Karpas-422 (cell line): ENCODE results near the gene B4GALNT3. TPM values are rescaled to one million over a fixed set of nuclear protein-coding genes. Genes with fewer than 3 reads are reported as not detected.

Experiments
- DNase-seq: peaks from one replicate; pipeline ENCODE4 v3.0.0-alpha.2; 2015
- H2AFZ ChIP-seq: fragments of 200-600 bp; sonication (generic); 2 replicates; pipeline ENCODE4 v1.6.1; 2014; ENCODE audit warnings: antibody characterized with exemption, low read length, mixed read lengths
- H3K27ac ChIP-seq: fragments of 200-600 bp; sonication (generic); 2 replicates; pipeline ENCODE4 v1.5.1; 2014; ENCODE audit warnings: mild to moderate bottlenecking, low read length, moderate library complexity
- H3K27me3 ChIP-seq: fragments of 200-600 bp; sonication (generic); 2 replicates; pipeline ENCODE4 v1.6.1; 2014; ENCODE audit warnings: low read length, mixed read lengths
- H3K36me3 ChIP-seq: fragments of 200-600 bp; sonication (generic); 2 replicates; pipeline ENCODE4 v1.6.1; 2014; ENCODE audit warnings: low read length, mixed read lengths; ENCODE audit not compliant: insufficient read depth
- H3K4me1 ChIP-seq: fragments of 200-600 bp; sonication (generic); 2 replicates; pipeline ENCODE4 v1.6.1; 2014; ENCODE audit warnings: mild to moderate bottlenecking, low read length, mixed read lengths
- H3K4me2 ChIP-seq: fragments of 200-600 bp; sonication (generic); 2 replicates; pipeline ENCODE4 v1.6.1; 2014; ENCODE audit warnings: low read length, low read depth, mild to moderate bottlenecking; ENCODE audit not compliant: poor library complexity, severe bottlenecking
- H3K4me3 ChIP-seq: fragments of 200-600 bp; sonication (generic); 2 replicates; pipeline ENCODE4 v1.5.1; 2014; ENCODE audit warnings: mild to moderate bottlenecking, antibody characterized with exemption, low read length, mixed read lengths
- H3K79me2 ChIP-seq: fragments of 200-600 bp; sonication (generic); 2 replicates; pipeline ENCODE4 v1.6.1; 2014; ENCODE audit warnings: mild to moderate bottlenecking, low read length, mixed read lengths
- H3K9ac ChIP-seq: fragments of 200-600 bp; sonication (generic); 2 replicates; pipeline ENCODE4 v1.6.0; 2014; ENCODE audit warnings: low read length
- H3K9me2 ChIP-seq: fragments of 200-600 bp; sonication (generic), shearing (Covaris generic); replicated peaks from 2 replicates; pipeline ENCODE4 v1.6.0; 2014; ENCODE audit warnings: mild to moderate bottlenecking, low read length, moderate library complexity; ENCODE audit not compliant: insufficient read depth
- H3K9me3 ChIP-seq: fragments of 300-700, 200-600 bp; sonication (generic); 2 replicates; pipeline ENCODE4 v1.6.1; 2014; ENCODE audit warnings: low read length, mixed read lengths
- H4K20me1 ChIP-seq: fragments of 200-600 bp; sonication (generic); 2 replicates; pipeline ENCODE4 v1.6.1; 2014; ENCODE audit warnings: mild to moderate bottlenecking, antibody characterized with exemption, low read length, low read depth; ENCODE audit not compliant: insufficient read depth
- total RNA-seq: library from RNA; depleted of rRNA; stranded (reverse); fragments of >200 nt; shearing (Covaris generic); gene quantifications from 2 replicates; pipeline ENCODE4 v1.2.3, GENCODE V29; 2014; ENCODE audit warnings: low replicate concordance

The B4GALNT3 gene
- total RNA-seq, 1 experiment from 2014 or later: 0.30 TPM

GRCh38 chr12:524167-524951, 64.6 kb downstream of the B4GALNT3 start:
- no peak for DNase-seq

DNA sequence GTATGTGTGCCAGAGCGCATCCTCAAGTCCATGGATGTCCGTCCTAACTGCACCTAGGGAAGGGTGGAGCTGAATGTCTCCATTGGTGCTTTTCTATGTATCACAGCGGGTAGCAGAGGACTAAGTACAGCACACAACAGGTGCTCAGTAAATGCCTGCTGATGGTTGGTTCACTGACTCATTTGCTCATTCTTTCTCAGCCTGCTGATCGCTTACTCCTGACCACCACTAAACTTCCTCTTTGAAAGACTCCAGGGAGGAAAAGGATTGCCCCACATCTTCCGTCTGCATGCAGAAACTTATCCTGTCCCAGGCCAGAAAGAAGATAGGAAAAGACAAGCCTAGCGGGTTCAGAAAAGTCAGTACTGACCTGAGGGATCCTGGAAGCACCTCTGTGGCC, 66.3 kb downstream of the B4GALNT3 start:
- no peaks in the 10 kb centered on the region for H4K20me1 ChIP-seq
- H3K27ac ChIP-seq: no peak overlapping the region
- H3K4me1 ChIP-seq: no peaks in the 10 kb centered on the region
- H3K4me2 ChIP-seq: no peak overlapping the region
- no peaks in the 10 kb centered on the region; the same call in 1 of the 2 replicates for H3K27me3 ChIP-seq
- no peaks in the 10 kb centered on the region for H3K9me2 ChIP-seq
- no peak overlapping the region for H3K4me3 ChIP-seq
- no peak overlapping the region for H3K9ac ChIP-seq
- no peak for DNase-seq
- no peak overlapping the region for H2AFZ ChIP-seq
- peaks cover 10% of the 10 kb centered on the region for H3K9me3 ChIP-seq
- no peaks in the 10 kb centered on the region; the same call in 1 of the 2 replicates for H3K36me3 ChIP-seq
- no peaks in the 10 kb centered on the region for H3K79me2 ChIP-seq

More at GRCh38 chr12:524167-524951, 64.6 kb downstream of the B4GALNT3 start:
- Histone ChIP-seq H3K9me3 (peaks cover 3% of the 10 kb centered on the region; the same call in 1 of the 2 replicates), H3K9me2 (no peaks in the 10 kb centered on the region), H3K79me2 (no peaks in the 10 kb centered on the region), H3K9ac (no peak overlapping the region), H3K4me2 (no peak overlapping the region), H2AFZ (no peak overlapping the region), H3K36me3 (no peaks in the 10 kb centered on the region; the same call in 1 of the 2 replicates), H3K4me3 (no peak overlapping the region), H3K4me1 (no peaks in the 10 kb centered on the region), H3K27me3 (no peaks in the 10 kb centered on the region), H3K27ac (no peak overlapping the region), H4K20me1 (no peaks in the 10 kb centered on the region)

DNA sequence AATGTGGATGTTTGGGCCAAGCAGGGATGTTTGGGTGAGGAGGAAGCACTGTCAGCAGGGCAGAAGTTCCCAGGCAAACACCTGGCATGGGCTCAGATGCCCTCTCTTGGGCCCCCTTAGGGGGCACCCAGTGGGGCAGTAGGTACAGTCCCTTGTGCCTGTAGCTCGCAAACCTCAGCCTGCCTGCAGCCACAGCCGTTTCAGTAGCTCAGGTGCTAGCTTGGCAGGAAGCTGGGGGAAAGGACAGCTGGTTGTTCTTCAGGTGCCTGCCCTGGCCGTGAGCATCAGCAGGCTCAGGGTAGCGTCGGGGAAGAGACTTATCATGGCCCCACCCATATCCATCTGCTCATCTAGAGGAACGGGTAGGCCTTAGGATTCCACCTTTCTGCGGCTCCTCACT, 67.5 kb downstream of the B4GALNT3 start:
- Histone ChIP-seq H3K9me3 (peaks cover 10% of the 10 kb centered on the region), H3K36me3 (no peaks in the 10 kb centered on the region; the same call in 1 of the 2 replicates), H3K4me1 (no peaks in the 10 kb centered on the region), H3K9me2 (no peaks in the 10 kb centered on the region), H3K9ac (no peak overlapping the region), H4K20me1 (no peaks in the 10 kb centered on the region), H3K27ac (no peak overlapping the region), H2AFZ (no peak overlapping the region), H3K27me3 (no peaks in the 10 kb centered on the region; the same call in 1 of the 2 replicates), H3K79me2 (no peaks in the 10 kb centered on the region), H3K4me2 (no peak overlapping the region), H3K4me3 (no peak overlapping the region)
- no peak for DNase-seq

DNA sequence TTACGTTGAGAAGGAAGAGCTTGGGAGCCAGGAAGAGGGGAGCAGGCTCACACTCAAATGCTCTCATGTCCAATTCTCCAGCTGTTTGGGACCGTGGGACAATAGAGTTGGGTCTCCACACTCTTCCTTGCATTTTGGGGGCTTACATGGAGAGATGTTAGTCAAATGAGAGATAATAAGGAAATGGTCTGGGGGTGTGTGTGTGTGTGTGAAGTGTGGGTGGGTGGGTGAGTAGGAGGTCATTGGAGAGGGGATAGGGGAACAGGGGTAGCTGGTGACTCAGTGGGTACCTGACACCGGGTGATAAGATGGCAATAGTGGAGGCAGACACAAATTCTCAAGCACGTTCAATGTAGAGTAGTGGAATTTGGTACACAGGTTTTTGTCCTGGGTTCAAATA, 68.0 kb downstream of the B4GALNT3 start:
- Histone ChIP-seq H4K20me1 (no peaks in the 10 kb centered on the region), H2AFZ (no peak overlapping the region), H3K79me2 (no peaks in the 10 kb centered on the region), H3K9ac (no peak overlapping the region), H3K4me2 (no peak overlapping the region), H3K9me3 (peaks cover 10% of the 10 kb centered on the region), H3K9me2 (no peaks in the 10 kb centered on the region), H3K36me3 (no peaks in the 10 kb centered on the region; the same call in 1 of the 2 replicates), H3K4me1 (no peaks in the 10 kb centered on the region), H3K4me3 (no peak overlapping the region), H3K27ac (no peak overlapping the region), H3K27me3 (no peaks in the 10 kb centered on the region; the same call in 1 of the 2 replicates)
- DNase-seq: no peak

- Histone ChIP-seq H3K36me3 (no peaks in the 10 kb centered on the region; the same call in 1 of the 2 replicates), H3K4me2 (no peak overlapping the region), H3K4me1 (no peaks in the 10 kb centered on the region), H3K4me3 (no peak overlapping the region), H3K79me2 (no peaks in the 10 kb centered on the region), H4K20me1 (no peaks in the 10 kb centered on the region), H3K9me3 (peaks cover 10% of the 10 kb centered on the region), H3K9me2 (no peaks in the 10 kb centered on the region), H3K27ac (no peak overlapping the region), H3K9ac (no peak overlapping the region), H3K27me3 (no peaks in the 10 kb centered on the region; the same call in 1 of the 2 replicates), H2AFZ (no peak overlapping the region)
- DNase-seq: no peak
Measured at GRCh38 chr12:530308-530707, 70.6 kb downstream of the B4GALNT3 start.

GRCh38 chr12:530821-531220, 71.1 kb downstream of the B4GALNT3 start:
- H2AFZ ChIP-seq: no peak overlapping the region
- no peak for DNase-seq
- H3K4me1 ChIP-seq: no peaks in the 10 kb centered on the region
- no peaks in the 10 kb centered on the region for H3K9me2 ChIP-seq
- no peaks in the 10 kb centered on the region; the same call in 1 of the 2 replicates for H3K36me3 ChIP-seq
- H3K79me2 ChIP-seq: no peaks in the 10 kb centered on the region
- no peak overlapping the region for H3K4me2 ChIP-seq
- no peak overlapping the region for H3K27ac ChIP-seq
- H3K27me3 ChIP-seq: no peaks in the 10 kb centered on the region; the same call in 1 of the 2 replicates
- H4K20me1 ChIP-seq: no peaks in the 10 kb centered on the region
- no peak overlapping the region for H3K4me3 ChIP-seq
- H3K9me3 ChIP-seq: peaks cover 10% of the 10 kb centered on the region
- no peak overlapping the region for H3K9ac ChIP-seq

DNA sequence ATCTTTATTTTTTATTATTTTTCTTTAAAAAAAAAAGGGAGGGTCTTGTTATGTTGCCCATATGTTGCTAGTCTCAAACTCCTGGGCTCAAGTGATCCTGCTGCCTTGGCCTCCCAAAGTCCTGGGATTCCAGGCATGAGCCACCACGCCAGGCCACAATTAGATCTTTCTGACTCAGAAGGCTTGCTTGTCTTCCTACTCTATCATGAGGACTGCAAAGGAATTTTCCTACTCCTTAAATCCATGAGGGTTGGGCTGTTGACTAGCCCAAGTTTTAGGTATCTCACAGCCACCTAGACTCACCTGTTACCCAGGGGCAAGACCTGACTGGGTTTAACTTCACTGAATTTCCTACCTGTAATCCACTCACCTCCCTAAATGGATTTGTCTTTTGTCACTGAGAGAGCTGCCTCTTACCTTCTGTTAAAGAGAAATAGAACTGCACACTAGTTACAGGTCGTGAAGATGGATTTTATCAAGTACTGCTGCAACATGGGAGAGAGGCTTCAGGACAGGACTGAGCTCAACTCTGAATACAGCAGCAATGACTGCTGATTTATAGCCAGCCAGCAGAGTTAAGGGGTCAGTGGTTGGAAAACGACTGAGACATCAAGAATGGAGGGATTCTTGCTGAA, 72.3 kb downstream of the B4GALNT3 start:
- Histone ChIP-seq H3K4me1 (no peaks in the 10 kb centered on the region), H3K27me3 (no peaks in the 10 kb centered on the region; the same call in 1 of the 2 replicates), H3K9me2 (no peaks in the 10 kb centered on the region), H3K27ac (no peak overlapping the region), H3K4me3 (no peak overlapping the region), H2AFZ (no peak overlapping the region), H4K20me1 (no peaks in the 10 kb centered on the region), H3K9me3 (peaks cover 10% of the 10 kb centered on the region), H3K36me3 (no peaks in the 10 kb centered on the region; the same call in 1 of the 2 replicates), H3K79me2 (no peaks in the 10 kb centered on the region), H3K4me2 (no peak overlapping the region), H3K9ac (no peak overlapping the region)
- DNase-seq: no peak

DNA sequence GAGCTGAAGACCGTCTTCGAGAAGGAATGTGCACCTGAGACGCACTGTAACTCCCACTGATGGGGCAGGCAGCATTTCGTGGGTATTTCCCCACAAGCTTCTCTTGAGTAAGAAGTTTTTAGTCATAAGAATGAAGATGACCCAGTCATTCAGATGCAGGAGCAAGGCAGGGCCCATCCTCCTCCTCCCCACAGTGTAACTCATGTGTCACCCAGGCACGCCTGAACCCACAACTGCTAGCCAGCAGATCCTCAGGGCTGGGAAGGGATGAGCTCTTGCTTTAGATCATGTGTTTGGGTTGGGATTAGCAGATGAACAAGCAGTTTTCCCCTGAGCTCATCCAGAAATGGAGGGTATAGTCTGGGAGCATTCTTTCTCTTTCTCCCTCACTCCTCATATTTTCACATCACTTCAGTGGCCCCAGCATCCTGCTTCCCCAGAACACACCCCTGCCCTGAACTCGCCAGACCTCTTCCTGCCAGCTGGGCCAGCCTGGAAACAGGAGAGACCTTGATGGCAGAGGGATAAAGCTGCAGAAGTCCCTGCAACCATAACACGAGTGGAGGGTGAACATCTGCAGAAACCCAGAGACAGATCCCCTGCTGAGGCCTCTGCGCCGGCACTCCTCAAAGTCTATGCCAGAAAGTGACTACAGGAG, 73.3 kb downstream of the B4GALNT3 start:
- Histone ChIP-seq H3K9ac (no peak overlapping the region), H3K4me3 (no peak overlapping the region), H2AFZ (no peak overlapping the region), H3K4me2 (no peak overlapping the region), H3K36me3 (no peaks in the 10 kb centered on the region; the same call in 1 of the 2 replicates), H3K27me3 (no peaks in the 10 kb centered on the region; the same call in 1 of the 2 replicates), H3K9me2 (no peaks in the 10 kb centered on the region), H3K9me3 (peaks cover 10% of the 10 kb centered on the region), H3K27ac (no peak overlapping the region), H3K4me1 (no peaks in the 10 kb centered on the region), H3K79me2 (no peaks in the 10 kb centered on the region), H4K20me1 (no peaks in the 10 kb centered on the region)
- DNase-seq: no peak
